Kasumi-1 (cell line): Measurements from ENCODE around the gene WFIKKN1.

Experiments
- DNase-seq, 2 experiments: peaks; one replicate each; lab custom pipeline; 2025; lab: John Stamatoyannopoulos, UW

WFIKKN1 gene

DNA sequence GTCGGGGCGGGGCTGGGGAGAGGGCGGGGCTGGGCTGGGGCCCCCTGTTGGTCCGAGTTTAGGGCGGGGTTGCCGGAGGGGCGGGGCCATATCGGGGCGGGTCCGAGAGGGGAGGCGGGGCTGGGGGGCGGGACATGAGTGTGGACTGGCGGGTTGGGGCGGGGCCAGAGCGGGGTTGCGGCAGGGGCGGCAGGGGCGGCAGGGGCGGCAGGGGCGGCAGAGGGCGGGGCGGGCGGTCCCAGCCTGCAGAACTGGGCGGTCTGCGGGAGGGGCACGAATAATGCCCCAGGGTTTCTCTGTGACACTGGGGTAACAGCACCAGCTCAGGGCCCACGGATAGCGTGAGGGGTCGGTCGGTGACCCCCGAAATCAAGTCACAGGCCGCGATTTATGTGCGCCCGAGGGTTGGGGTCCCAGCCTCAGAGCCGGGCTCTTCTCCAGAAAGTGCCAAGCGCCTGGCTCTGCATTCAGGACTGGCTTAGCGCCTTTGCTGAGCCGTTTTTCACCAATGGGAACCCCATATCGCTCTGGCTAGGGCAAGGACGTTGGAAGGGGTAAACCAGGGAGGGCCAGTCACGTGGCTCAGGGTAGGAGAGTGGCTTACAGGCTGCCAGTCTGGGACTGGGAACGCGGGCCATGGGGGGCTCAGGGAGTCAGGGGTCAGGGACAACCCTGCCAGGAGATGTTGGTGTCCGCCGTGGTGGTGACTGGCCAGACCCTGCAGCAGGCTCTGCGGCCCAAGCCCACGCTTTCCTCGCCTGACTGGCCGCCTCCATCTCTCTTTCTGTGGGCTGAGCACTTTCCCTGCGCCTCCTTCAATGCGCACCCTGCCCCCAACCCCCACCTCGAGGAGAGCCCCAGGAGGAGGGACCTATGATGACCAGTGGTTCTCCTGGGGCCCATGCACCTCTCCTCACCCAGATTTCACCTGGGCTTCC, 6.6 kb downstream of the WFIKKN1 start:
- peak; percentile 24 to 37 for DNase-seq

DNA sequence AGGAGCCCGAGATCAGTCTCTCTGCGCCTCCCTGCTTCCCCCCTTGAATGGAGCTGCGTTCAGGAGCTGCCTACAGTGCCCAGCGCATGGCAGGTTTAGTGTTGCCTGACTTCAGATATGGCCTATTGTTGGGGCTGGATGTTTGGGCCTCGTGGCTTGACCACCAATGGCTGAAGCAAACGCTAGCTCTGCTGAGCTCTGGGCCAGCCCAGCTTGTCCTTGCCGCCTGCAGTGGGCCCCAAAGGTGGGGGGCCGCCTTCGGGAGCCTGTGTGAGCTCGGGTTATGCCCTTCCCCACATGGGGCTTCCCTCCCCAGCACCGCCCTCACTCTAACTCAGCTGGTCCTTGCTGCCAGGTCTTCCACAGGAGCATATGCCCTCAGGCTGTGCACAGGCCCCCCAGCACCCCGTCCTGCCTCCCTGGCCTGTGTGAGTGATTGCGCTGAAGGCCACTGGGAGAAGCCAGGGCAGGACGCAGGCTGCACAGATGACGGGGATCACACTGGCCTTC, 7.3 kb downstream of the WFIKKN1 start:
- no peak for DNase-seq

DNA sequence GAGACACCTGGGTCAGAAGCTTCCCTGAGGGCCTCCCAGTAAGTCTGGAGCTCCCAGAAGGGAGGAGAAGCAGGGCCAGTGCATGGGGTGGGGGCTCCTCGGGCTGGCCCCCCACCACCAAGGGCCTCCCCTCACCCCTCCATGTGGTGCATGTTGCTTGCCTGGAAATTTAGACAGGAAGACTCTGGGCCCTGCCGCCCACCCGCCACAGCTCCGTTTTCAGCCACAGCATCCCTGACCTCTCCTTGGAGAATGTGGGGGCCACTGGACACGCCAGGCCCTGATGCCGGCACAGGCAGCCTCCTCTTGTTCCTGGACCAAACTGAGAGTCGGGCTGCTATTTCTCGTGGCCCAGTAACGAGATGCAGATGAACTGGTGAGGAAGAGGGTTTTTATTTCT, 8.1 kb downstream of the WFIKKN1 start:
- no peak for DNase-seq

DNA sequence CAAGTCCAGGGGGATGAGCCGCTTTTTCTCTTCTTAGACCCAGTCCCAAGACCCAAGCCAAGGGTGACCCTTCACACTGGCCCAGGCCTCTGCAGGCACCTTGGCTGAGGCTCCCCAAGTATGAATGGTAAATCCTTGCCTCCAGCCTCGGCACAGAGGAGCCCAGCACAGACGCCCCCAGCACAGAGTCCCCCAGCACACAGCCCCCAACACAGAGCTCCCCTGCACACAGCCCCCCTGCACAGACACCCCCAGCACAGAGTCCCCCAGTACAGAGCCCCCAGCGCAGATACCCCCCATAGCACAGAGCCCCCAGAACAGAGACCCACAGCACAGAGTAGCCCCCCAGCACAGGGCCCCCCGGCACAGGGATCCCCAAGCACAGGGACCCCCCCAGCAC, 9.8 kb downstream of the WFIKKN1 start:
- no peak for DNase-seq

DNA sequence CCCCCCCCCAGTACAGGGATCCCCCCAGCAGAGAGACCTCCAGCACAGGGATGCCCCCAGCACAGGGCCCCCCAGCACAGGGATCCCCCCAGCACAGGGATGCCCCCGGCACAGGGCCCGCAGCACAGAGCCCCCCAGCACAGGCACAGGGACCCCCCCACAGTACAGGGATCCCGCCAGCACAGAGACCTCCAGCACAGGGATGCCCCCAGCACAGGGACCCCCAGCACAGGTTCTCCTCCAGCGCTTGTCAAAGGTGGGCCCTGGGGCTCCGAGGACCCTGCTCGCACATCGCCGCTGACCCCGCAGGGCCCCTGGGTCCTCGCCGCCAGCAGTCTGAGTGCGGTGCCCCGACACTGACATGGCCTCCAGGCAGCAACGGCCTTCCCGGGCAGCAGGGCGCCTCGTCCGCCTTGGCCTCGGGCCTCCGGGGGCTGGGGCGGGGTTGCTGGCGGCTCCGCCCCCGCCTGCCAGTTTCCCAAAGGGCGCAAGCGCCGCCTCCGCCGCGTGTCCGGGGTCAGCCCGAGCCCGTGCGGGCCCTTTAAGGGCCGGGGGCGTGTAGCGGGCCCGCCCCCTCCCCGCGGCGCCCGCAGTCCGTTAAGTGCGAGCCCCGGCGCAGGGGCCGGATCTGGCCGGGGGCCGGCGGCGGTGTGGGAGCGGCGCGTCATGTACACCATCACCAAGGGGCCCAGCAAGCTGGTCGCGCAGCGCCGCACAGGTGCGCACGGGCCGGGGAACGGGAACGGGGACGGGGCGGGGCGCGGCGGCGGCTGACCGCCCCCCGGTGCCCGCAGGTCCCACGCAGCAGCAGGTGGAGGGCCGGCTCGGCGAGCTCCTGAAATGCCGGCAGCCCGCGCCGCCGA, 10.8 kb downstream of the WFIKKN1 start, which contains the start of gene MCRIP2:
TSS of gene MCRIP2 (plus strand) at position 503 of the 863 bp plus-strand sequence. CDS start at position 667, 164 bp downstream.
- DNase-seq: peak; percentile 22 to 46

DNA sequence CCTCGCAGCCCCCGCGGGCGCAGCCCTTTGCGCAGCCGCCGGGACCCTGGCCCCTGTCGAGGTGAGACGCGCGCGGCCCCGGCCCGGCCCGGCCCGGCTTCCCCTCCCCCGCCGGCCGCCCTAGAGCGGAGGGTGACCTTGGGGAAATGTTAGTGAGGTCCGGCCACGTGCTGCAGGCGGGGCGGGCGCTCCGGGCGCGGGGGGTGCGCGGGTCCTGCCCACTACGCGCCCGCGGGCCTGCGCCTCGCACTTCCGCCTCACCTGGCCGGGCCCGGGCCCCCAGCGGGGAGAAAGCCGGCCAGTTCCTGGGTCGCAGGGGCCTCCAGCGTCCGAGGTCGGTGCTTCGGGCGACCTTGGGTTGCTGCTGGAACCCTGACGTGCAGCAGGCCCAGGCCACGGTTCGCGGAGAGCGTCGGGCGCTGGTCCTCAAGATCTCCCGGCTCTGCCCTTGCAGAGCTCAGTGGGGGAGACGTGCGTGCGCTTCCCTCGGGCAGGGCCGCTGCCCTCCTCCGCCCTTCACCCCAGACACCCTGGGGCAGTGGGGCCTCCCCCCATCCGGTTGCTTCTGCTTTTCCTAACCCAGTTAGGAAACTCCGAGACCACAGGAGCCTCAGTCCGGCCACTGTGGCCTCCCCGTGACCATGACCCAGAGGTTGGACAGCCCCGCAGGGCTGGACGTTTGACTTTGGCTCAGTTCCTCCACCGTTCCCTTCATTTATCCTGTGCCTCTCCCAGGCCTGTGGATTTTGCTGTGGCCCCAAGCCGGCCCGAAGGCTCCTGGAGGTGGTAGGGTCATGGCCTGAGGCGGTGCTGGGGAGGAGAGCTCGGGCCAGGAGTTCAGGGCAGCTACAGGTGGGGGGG, 11.6 kb downstream of the WFIKKN1 start:
- DNase-seq: no peak

DNA sequence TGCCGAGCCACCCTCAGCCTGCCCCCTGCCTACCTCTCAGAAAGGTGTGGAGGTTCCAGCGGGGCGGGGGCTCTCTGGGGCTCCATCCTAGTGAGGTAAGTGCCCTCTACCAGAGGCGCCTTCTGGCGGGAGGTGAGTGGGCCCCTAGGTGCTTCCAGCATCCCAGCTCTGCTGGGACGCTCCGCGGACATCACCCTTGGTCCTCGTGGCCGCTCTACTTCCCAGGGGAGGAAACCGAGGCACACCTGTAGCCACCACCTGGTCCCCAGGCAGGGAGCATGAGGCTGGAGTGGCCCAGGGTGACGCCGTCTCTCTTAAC, 12.2 kb downstream of the WFIKKN1 start:
- DNase-seq: no peak

DNA sequence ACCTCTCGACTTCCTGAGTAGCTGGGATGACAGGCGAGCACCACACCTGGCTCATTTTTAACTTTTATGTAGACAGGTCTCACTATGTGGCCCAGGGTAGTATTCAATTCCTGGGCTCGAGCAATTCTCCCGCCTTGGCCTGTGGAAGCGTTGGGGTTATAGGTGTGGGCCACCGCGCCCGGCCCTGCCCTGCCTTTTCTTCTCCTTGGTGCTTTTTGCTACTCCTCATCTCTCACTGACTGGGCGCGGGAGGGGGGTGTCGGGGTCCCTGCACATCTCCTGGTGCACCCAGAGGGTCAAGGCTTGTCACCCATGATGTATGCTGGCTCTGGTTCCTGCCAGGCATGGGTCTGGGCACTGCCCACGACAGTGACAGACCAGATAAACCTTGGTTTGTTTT, 13.8 kb downstream of the WFIKKN1 start:
- DNase-seq: no peak

DNA sequence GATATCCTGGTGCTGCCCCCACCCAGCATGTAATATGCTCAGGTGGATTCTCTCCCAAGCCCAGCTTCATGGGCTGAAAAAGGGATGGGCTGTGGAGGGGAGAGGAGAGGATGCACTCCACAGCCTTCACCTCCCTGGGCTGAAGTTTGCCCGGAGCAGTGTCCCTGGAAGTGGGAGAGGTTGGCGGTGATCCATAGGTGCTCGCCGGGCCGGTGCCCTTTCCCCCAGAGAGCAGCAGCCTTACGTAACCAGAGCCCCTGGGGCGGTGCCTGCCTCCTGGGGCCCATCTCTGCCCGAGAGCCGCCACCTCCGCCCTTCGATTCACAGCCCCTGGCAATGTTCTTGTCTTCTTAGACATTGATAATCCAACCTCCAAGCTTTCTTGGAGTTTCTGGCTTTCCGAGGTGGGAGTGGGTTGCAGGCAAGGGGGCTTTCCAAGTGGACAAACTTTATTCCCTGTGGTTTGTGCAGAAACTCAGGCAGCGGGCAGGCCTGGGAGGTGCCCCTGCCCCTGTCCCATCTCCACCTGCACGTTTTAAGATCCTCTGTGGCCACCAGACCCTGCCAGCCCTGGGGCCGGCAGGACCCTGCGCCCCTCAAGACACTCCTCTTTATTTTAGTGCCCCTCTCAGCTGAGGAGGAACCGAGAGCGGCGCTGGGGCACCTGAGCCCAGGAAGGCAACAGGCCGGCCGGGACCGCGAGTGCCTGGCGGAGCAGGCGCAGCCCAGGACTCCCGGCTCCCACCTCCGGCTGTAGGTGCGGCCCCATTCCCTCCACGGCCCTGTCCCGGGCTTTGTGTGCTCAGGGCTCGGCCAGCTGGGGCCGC, 15.3 kb downstream of the WFIKKN1 start:
- no peak for DNase-seq

DNA sequence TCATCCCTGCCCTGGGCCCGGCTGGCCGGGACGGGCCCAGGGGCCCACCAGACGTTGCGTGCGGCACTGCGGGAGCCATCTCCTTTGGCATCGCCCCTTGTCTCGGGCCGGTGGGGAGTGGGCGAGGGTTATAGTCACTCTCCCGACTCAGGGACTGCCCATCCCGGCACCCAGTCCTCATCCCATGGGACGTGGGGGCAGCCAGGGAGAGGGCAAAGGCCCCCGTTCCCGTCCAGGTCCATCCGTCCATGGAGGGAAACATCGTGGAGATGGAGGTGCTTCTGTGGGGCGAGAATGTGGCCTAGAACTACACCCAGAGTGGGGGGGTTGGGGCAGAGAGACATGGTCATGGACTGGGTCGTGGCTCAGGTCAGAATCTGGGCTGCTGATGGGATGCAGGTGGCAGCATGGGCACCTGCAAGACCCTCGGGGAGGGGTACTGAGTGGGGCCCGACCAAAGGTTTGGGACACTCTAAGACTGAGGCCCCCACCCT, 15.9 kb downstream of the WFIKKN1 start:
- DNase-seq: no peak

DNA sequence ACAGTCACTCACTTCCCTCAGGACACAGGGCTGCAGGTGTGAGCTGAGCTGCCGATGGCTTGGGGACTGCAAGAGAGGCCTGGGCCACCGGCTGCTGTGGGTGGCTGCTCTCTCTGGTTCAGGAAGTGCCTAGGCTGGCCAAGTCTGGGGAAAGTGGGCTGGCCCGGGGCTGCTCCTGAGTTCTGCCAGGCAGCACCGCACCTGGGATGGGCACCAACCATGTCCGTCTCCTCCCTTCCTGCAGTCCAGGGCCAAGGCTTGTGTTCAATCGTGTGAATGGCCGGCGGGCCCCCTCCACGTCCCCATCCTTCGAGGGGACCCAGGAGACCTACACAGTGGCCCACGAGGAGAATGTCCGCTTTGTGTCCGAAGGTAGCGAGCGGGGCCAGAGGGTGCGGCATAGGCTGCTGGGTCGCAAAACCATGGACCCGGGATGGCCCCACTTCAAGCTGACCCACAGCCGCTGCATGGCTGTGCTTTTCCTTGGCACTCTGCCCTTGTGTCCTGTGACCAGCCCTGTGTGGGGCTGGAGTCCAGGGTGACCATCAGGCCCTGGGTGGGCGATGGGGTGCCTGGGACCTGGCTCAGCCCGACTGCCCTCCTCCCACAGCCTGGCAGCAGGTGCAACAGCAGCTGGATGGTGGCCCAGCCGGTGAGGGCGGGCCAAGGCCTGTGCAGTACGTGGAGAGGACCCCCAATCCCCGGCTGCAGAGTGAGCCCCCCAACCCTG, 16.6 kb downstream of the WFIKKN1 start:
- no peak for DNase-seq

DNA sequence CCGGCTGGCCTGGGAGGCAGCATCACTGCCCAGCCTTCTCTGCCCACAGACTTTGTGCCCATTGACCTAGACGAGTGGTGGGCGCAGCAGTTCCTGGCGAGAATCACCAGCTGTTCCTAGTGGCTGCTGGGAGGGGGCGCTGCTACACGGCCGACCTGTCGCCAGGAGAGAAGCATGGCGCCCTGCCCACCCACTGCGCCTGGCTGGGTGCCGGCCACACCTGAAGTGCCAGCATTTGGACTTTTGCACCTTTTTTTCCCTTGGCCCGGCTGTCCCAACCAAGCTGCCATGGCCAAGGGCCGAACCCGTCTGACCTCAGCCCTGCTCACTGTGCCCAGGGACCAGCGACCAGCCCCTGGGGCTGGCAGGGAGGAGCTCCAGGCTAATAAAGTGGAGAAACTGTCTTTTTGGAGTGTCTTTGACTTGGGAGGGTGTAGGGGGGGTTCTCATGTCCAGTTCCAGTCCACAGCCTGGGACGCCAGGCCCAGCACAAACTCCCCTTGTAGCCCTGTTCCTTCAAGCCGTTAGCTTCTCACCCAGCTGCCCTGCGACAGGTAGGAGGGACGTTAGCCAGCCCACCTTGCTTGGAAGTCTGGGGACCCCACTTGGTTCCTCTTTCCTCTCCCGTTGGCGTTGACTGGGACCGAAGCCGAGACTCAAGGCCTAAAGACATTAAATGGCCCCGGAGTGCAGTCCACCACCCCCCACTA, 17.4 kb downstream of the WFIKKN1 start:
- peak in 1 of 2 experiments; percentile 18 for DNase-seq

DNA sequence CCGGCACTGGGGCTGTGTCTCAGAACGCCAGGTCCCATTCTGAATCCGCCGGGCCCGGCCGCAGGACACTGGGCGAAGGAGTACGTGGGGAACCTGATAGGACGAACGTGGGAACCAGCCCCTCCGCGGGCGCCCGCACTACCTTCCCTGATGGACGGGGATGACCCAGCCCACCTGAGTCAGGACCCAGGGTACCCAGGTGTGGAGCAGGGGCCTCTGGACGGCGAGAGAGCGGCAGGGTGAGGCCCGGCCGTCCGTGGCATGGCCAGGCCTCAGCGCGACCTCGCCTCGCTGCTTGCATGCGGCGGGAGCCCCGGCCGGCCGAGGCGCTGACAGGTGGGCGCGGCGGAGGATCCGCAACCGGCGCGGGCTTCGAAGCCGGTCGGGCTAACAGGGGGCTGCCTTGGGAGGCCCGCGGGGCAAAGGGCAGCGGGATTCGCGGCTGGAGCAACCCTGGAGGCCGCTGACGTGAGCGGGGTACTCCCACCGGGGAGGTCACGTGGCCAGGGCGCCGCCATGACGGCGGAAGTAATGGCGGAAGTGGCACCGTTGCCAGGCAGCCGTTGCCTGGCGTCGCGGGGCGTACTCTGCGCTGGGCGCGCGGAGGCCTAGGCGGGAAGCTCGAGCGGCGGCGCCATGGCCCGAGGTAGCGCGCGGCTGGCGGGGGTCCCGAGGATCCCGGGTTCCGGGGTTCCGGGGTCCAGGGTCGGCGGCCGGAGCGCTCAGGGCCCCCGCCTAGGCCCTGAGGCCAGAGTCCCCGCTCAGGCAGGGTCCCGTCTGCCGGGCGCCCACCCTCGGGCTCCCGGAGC, 18.2 kb downstream of the WFIKKN1 start, which contains the start of gene WDR90:
TSS of gene WDR90 (plus strand) at position 585 of the 809 bp plus-strand sequence. CDS start at position 637, 52 bp downstream.
- DNase-seq: peak; percentile 55 to 63

DNA sequence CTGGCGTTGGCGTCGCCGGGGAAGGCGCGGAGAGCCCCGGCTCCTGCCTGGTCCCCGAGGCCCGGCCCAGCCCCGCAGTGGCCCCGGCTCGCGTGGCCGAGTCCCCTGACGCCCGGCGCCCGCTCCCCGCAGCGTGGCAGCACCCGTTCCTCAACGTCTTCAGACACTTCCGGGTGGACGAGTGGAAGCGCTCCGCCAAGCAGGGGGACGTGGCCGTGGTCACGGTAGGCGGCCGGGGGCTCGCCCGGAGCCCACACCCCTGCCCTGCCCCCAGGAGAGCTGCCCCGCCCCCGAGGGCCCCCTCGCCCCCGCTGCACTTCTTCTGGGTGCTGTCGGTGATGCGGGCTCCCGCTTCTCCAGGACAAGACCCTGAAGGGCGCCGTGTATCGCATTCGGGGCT, 18.8 kb downstream of the WFIKKN1 start:
- no peak for DNase-seq

DNA sequence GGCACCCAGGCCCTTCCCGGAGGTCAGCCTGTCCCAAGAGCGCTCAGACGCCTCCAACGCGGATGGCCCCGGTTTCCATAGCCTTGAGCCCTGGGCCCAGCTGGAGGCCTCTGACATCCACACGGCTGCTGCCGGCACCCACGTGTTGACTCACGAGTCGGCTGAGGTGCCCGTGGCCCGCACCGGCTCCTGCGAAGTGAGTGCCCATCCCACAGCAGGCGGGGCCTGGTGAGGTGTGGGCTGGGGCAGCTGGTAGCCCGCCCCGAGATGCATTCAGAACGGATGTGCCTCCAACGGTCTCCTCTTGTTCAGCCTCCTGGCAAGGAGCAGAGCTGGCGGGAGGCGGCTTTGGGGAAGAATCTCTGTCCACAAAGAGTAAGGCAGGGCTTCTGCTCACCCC, 21.1 kb downstream of the WFIKKN1 start:
- DNase-seq: no peak

DNA sequence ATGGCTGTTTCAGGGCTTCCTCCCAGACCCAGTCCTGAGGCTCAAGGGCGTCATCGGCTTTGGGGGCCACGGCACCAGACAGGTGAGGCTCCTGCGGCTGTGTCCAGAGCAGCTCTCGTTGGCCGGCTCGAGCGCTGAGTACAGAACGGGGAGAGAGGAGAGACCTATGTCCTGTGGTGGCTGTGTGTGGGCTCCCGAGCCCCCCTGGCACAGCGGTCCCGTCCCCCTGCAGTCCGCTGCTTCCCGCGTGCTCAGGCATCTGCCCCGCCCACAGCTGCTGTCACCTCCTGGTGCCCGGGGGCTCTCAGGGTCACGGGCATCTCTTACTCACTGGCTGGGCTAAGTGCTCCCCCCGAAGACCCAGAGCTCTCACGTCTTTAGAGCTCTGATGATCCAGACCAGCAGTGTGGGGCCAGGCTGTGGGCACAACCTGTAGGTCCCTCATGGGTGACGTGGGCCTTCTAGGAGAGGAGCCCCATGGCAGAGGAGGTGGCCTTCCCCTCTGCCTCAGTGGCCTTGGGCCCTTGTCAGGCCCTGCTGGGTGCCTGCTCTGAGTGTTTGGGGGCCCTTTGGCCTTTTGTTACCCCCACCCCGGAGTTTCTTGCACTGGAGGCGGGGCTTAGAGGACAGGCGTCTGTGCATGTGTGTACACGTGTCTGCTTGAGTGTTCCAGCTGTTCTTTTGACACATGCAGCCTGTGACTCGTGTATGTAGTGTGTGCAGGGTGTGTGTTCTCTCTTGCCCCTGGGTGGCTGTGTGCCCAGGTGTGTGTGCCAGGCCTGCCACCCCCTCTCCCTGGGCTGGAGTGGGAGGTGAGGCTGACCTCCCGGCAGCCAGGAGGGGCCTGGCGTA, 21.9 kb downstream of the WFIKKN1 start:
- DNase-seq: no peak

DNA sequence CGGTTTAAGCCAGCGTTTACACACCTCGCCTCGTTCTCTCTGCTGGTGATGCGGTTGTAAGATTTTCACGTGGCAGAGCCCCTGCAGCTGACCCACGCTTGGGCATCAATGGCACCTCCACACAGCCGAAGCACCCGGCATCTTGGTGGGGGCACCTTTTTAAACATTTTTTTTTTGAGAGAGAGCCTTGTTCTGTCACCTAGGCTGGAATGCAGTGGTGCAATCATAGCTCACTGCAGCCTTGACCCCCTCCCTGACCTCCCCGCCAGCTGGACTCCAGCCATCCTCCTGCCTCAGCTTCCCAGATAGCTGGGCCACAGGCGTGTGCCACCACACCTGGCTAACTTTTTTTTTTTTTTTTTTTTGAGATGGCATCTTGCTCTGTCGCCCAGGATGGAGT, 23.2 kb downstream of the WFIKKN1 start:
- no peak for DNase-seq
